CD4-positive, alpha-beta T cell (primary cell): ENCODE results near the gene PDE4B. TPM values are rescaled to one million over a fixed set of nuclear protein-coding genes. Genes with fewer than 3 reads are reported as not detected.

Experiments used
- ATAC-seq: fragments of 200-7000 bp; cut with Tn5 transposase; one replicate; pipeline ENCODE4 v1.10.0; 2022; ENCODE audit warnings: mild to moderate bottlenecking; ENCODE audit not compliant: poor library complexity
- CTCF ChIA-PET: fragments of 350-600 bp; sonication (Branson Sonifier 250); formaldehyde crosslinking; loops from one replicate; lab custom pipeline; 2021; ENCODE audit warnings: antibody characterized with exemption, inconsistent platforms; lab: Charles Lee
- POLR2A ChIA-PET: fragments of 350-600 bp; sonication (Branson Sonifier 250); formaldehyde crosslinking; loops from one replicate; lab custom pipeline; 2021; ENCODE audit warnings: antibody characterized with exemption, inconsistent platforms; lab: Charles Lee
- DNase-seq, 14 experiments: peaks; one replicate each; pipeline ENCODE4 v3.0.0-alpha.2; 2013 to 2020; ENCODE audit warnings: mixed read lengths in 2 of 14
- H3K27ac ChIP-seq, 2 donors: one replicate each; pipeline versions ENCODE4 v1.5.1 to v1.7.0; 2013; ENCODE audit warnings: low read length in 2 of 2, low read depth in 1 of 2, mild to moderate bottlenecking in 1 of 2
- H3K27me3 ChIP-seq, 2 experiments: 1 replicate in 1 of 2; 2 replicates in 1 of 2; pipeline versions ENCODE4 v1.6.1 to v1.7.0; 2013; ENCODE audit warnings: low read length in 2 of 2, control low read depth in 1 of 2, mild to moderate bottlenecking in 1 of 2, moderate library complexity in 1 of 2; ENCODE audit not compliant: insufficient read depth in 2 of 2, control insufficient read depth in 1 of 2
- H3K36me3 ChIP-seq: one replicate; pipeline ENCODE4 v1.6.1; 2013; ENCODE audit warnings: low read length, control low read depth; ENCODE audit not compliant: insufficient read depth
- H3K4me1 ChIP-seq: one replicate; pipeline ENCODE4 v1.6.1; 2013; ENCODE audit warnings: low read length, control low read depth; ENCODE audit not compliant: insufficient read depth
- H3K4me3 ChIP-seq: one replicate; pipeline ENCODE4 v1.5.1; 2013; ENCODE audit warnings: mild to moderate bottlenecking, low read length, moderate library complexity
- H3K9me3 ChIP-seq, 2 experiments: 1 replicate in 1 of 2; 2 replicates in 1 of 2; pipeline versions ENCODE4 v1.6.1 to v1.7.0; 2013; ENCODE audit warnings: low read length in 2 of 2, mild to moderate bottlenecking in 2 of 2, control low read depth in 1 of 2, moderate library complexity in 1 of 2; ENCODE audit not compliant: control insufficient read depth in 1 of 2, insufficient read depth in 1 of 2
- H3K27ac Mint-ChIP-seq: one replicate; pipeline ENCODE4 v1.8.0; 2020; ENCODE audit warnings: mixed read lengths
- H3K27me3 Mint-ChIP-seq: one replicate; pipeline ENCODE4 v1.8.0; 2021; ENCODE audit warnings: mixed read lengths
- H3K36me3 Mint-ChIP-seq: one replicate; pipeline ENCODE4 v1.8.0; 2021; ENCODE audit warnings: low read depth, mixed read lengths
- H3K4me1 Mint-ChIP-seq: one replicate; pipeline ENCODE4 v1.8.0; 2021; ENCODE audit warnings: low read depth, mixed read lengths
- H3K4me3 Mint-ChIP-seq: one replicate; pipeline ENCODE4 v1.8.0; 2020; ENCODE audit warnings: mild to moderate bottlenecking, mixed read lengths
- H3K9me3 Mint-ChIP-seq: one replicate; pipeline ENCODE4 v1.8.0; 2020; ENCODE audit warnings: mixed read lengths
- CTCF ChIP-seq: fragments of 200-600 bp; IDR thresholded peaks from one replicate; pipeline ENCODE4 v1.8.0; 2022; ENCODE audit warnings: antibody characterized with exemption, mild to moderate bottlenecking
- intact Hi-C, 2 experiments: fragments of 100-400 bp; cut with DNase I in 1 of 2; cut with micrococcal nuclease in 1 of 2; formaldehyde crosslinking; loops; one replicate each; pipeline versions ENCODE4 v1.15.1 to v1.9.0; 2023 to 2025; cut with DNase I, micrococcal nuclease
- total RNA-seq, 174 experiments: library from RNA in 2 of 174; stranded (reverse) in 2 of 174; gene quantifications; one replicate each; pipeline ENCODE4 v1.2.3 and lab custom pipeline; 2021 to 2026

Gene PDE4B
- total RNA-seq, 2 experiments from 2014 or later = 155 to 159 TPM

- ChIA-PET POLR2A (no interaction called here), CTCF (interaction anchor here (0.6 kb wide), 1 partner anchor 47 kb away, joined by 5 read pairs; no protein-coding TSS in a partner anchor)
- Histone ChIP-seq H3K27ac (no peak overlapping the region), H3K4me3 (no peak overlapping the region), H3K27me3 (no peaks in the 10 kb centered on the region), H3K4me1 (no peaks in the 10 kb centered on the region), H3K36me3 (no peaks in the 10 kb centered on the region), H3K9me3 (no peaks in the 10 kb centered on the region)
- intact Hi-C loops = no loop called here
- H3K27ac Mint-ChIP-seq = no peak overlapping the region
- no peak overlapping the region for H3K4me3 Mint-ChIP-seq
- no peak for TF ChIP-seq CTCF
- DNase-seq (no peak), ATAC-seq (no peak)
- peaks cover 9% of the 10 kb centered on the region for H3K27me3 Mint-ChIP-seq
- no peaks in the 10 kb centered on the region for H3K36me3 Mint-ChIP-seq
- no peaks in the 10 kb centered on the region for H3K4me1 Mint-ChIP-seq
- peaks cover 5% of the 10 kb centered on the region for H3K9me3 Mint-ChIP-seq
Measured at GRCh38 chr1:65773391-65774123, 19.1 kb upstream of the PDE4B start.

DNA sequence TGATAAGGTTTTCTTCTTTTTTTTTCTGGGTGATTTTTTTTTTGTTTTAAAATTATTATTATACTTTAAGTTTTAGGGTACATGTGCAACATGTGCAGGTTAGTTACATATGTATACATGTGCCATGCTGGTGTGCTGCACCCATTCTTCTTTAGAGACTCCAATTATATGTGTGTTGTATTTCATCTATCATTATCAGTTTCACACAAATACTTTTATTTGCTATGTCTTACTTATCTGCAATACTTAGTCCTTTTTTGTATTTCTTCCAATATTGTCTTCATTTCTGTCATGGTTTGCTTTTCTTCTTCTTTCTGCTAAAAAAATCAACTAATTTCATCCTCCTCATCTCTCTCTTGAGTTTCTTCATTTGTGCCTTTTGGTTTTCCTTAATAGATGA lies 3.9 kb upstream of the PDE4B start:
- ChIA-PET POLR2A (no interaction called here), CTCF (no interaction called here)
- Histone ChIP-seq H3K4me3 (no peak overlapping the region), H3K4me1 (no peaks in the 10 kb centered on the region), H3K36me3 (no peaks in the 10 kb centered on the region), H3K27ac (no peak overlapping the region), H3K27me3 (peaks cover 12 to 13% of the 10 kb centered on the region in 2 experiments), H3K9me3 (peaks cover 10 to 17% of the 10 kb centered on the region in 2 experiments)
- no peak for ATAC-seq
- no peaks in the 10 kb centered on the region for H3K36me3 Mint-ChIP-seq
- H3K9me3 Mint-ChIP-seq = peaks cover 6% of the 10 kb centered on the region
- peaks cover 33% of the 10 kb centered on the region for H3K27me3 Mint-ChIP-seq
- intact Hi-C loops = no loop called here
- H3K4me1 Mint-ChIP-seq = no peaks in the 10 kb centered on the region
- no peak for DNase-seq
- no peak overlapping the region for H3K27ac Mint-ChIP-seq
- no peak overlapping the region for H3K4me3 Mint-ChIP-seq
- TF ChIP-seq CTCF = no peak

DNA sequence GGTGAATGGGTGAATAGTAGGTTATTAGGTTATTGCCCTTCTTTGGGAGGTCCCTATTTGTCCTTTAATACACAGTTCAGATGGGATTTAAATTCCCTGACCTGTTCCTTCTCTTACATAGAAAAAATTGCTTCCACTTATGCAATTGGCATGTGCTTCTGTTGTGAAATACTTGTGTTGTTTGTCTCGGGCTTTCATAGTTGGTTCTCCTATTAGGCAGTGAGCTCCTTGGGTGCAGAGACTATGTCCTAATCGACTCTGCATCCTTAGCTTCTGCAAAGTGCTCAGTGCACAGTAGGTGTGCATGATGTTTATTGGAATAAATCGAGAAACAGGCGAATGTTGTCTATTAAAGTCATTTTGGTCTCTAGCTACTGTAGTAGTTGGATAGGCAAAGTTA lies 1.3 kb upstream of the PDE4B start:
- no peak overlapping the region for H3K27ac Mint-ChIP-seq
- Histone ChIP-seq H3K9me3 (peaks cover 10 to 17% of the 10 kb centered on the region in 2 experiments), H3K27me3 (peaks cover 14 to 26% of the 10 kb centered on the region in 2 experiments), H3K4me1 (no peaks in the 10 kb centered on the region), H3K4me3 (no peak overlapping the region), H3K36me3 (no peaks in the 10 kb centered on the region), H3K27ac (no peak overlapping the region)
- no peaks in the 10 kb centered on the region for H3K4me1 Mint-ChIP-seq
- peaks cover 59% of the 10 kb centered on the region for H3K27me3 Mint-ChIP-seq
- DNase-seq = peak in 1 of 14 experiments; percentile 11
- H3K4me3 Mint-ChIP-seq = no peak overlapping the region
- H3K36me3 Mint-ChIP-seq = no peaks in the 10 kb centered on the region
- ChIA-PET POLR2A (no interaction called here), CTCF (no interaction called here)
- intact Hi-C loops = no loop called here
- no peak for ATAC-seq
- peaks cover 6% of the 10 kb centered on the region for H3K9me3 Mint-ChIP-seq
- no peak for TF ChIP-seq CTCF
